H9 (cell line): ENCODE data around the gene BAG5. TPM values are rescaled to one million over a fixed set of nuclear protein-coding genes. Genes with fewer than 3 reads are reported as not detected.

Experiments
- DNase-seq: peaks from one replicate; pipeline ENCODE4 v3.0.0-alpha.2; 2017
- H2AFZ ChIP-seq: one replicate; pipeline ENCODE4 v1.6.1; 2013; ENCODE audit warnings: mild to moderate bottlenecking, low read length, control low read depth, moderate library complexity
- H2AK5ac ChIP-seq: 2 replicates; pipeline ENCODE4 v1.6.1; 2013; ENCODE audit warnings: low read length, control low read depth, mixed read lengths; ENCODE audit not compliant: insufficient read length
- H2BK120ac ChIP-seq: one replicate; pipeline ENCODE4 v1.6.1; 2013; ENCODE audit warnings: low read depth, mild to moderate bottlenecking, low read length, control low read depth, inconsistent platforms; ENCODE audit not compliant: poor library complexity, severe bottlenecking
- H2BK12ac ChIP-seq: 2 replicates; pipeline ENCODE4 v1.6.1; 2013; ENCODE audit warnings: low read length, control low read depth, mixed read lengths, low read depth; ENCODE audit not compliant: insufficient read length
- H2BK15ac ChIP-seq: 2 replicates; pipeline ENCODE4 v1.6.1; 2013; ENCODE audit warnings: low read depth, low read length, control low read depth
- H2BK20ac ChIP-seq: one replicate; pipeline ENCODE4 v1.6.1; 2013; ENCODE audit warnings: low read depth, mild to moderate bottlenecking, low read length, control low read depth, inconsistent platforms; ENCODE audit not compliant: poor library complexity, severe bottlenecking
- H2BK5ac ChIP-seq: 2 replicates; pipeline ENCODE4 v1.6.1; 2013; ENCODE audit warnings: low read length, control low read depth, mixed read lengths; ENCODE audit not compliant: insufficient read length
- H3K14ac ChIP-seq: 2 replicates; pipeline ENCODE4 v1.6.1; 2013; ENCODE audit warnings: low read length, control low read depth; ENCODE audit not compliant: insufficient read depth
- H3K18ac ChIP-seq: 2 replicates; pipeline ENCODE4 v1.6.1; 2013; ENCODE audit warnings: low read depth, mild to moderate bottlenecking, mixed read lengths, low read length, control low read depth; ENCODE audit not compliant: insufficient read length
- H3K23ac ChIP-seq: 2 replicates; pipeline ENCODE4 v1.6.1; 2013; ENCODE audit warnings: low read length, control low read depth, mixed read lengths, low read depth; ENCODE audit not compliant: insufficient read length
- H3K23me2 ChIP-seq: 2 replicates; pipeline ENCODE4 v1.6.1; 2013; ENCODE audit warnings: low read depth, mild to moderate bottlenecking, mixed read lengths, low read length, control low read depth; ENCODE audit not compliant: insufficient read length, poor library complexity, severe bottlenecking
- H3K27ac ChIP-seq: 2 replicates; pipeline ENCODE4 v1.5.1; 2013; ENCODE audit warnings: low read length, control low read depth, mixed read lengths, low read depth; ENCODE audit not compliant: insufficient read length
- H3K27me3 ChIP-seq: 2 replicates; pipeline ENCODE4 v1.6.1; 2013; ENCODE audit warnings: low read length, control low read depth, inconsistent platforms; ENCODE audit not compliant: insufficient read depth
- H3K4ac ChIP-seq: 2 replicates; pipeline ENCODE4 v1.6.1; 2013; ENCODE audit warnings: low read depth, mild to moderate bottlenecking, control low read depth, inconsistent platforms, low read length, moderate library complexity
- H3K4me1 ChIP-seq: 2 replicates; pipeline ENCODE4 v1.6.1; 2013; ENCODE audit warnings: low read length, control low read depth, inconsistent platforms; ENCODE audit not compliant: insufficient read depth
- H3K4me2 ChIP-seq: 2 replicates; pipeline ENCODE4 v1.6.1; 2013; ENCODE audit warnings: low read length, control low read depth, mixed read lengths; ENCODE audit not compliant: insufficient read length, insufficient read depth
- H3K56ac ChIP-seq: 2 replicates; pipeline ENCODE4 v1.6.1; 2013; ENCODE audit warnings: low read depth, mild to moderate bottlenecking, mixed read lengths, low read length, control low read depth; ENCODE audit not compliant: insufficient read length
- H3K79me1 ChIP-seq: 2 replicates; pipeline ENCODE4 v1.6.1; 2013; ENCODE audit warnings: low read depth, mild to moderate bottlenecking, moderate library complexity, low read length, control low read depth, inconsistent platforms; ENCODE audit not compliant: insufficient read depth, poor library complexity, severe bottlenecking
- H3K79me2 ChIP-seq: 2 replicates; pipeline ENCODE4 v1.6.1; 2013; ENCODE audit warnings: low read length, control low read depth, inconsistent platforms; ENCODE audit not compliant: insufficient read depth
- H3K9ac ChIP-seq: 2 replicates; pipeline ENCODE4 v1.6.1; 2013; ENCODE audit warnings: low read length, control low read depth, mixed read lengths; ENCODE audit not compliant: insufficient read length; ENCODE audit errors: extremely low read depth
- H3K9me3 ChIP-seq: one replicate; pipeline ENCODE4 v1.6.1; 2013; ENCODE audit warnings: low read depth, low read length, inconsistent platforms; ENCODE audit not compliant: control insufficient read depth
- H3T11ph ChIP-seq: one replicate; pipeline ENCODE4 v1.6.1; 2013; ENCODE audit warnings: mild to moderate bottlenecking, low read length, control low read depth, inconsistent platforms
- H4K20me1 ChIP-seq: one replicate; pipeline ENCODE4 v1.6.1; 2013; ENCODE audit not compliant: control insufficient read depth, insufficient read length, insufficient read depth
- H4K5ac ChIP-seq: 2 replicates; pipeline ENCODE4 v1.6.1; 2013; ENCODE audit warnings: low read depth, mild to moderate bottlenecking, mixed read lengths, low read length, control low read depth; ENCODE audit not compliant: insufficient read length
- H4K8ac ChIP-seq: replicated peaks from 2 replicates; pipeline ENCODE4 v1.6.1; 2013; ENCODE audit warnings: low read length, control low read depth, mixed read lengths, low read depth; ENCODE audit not compliant: insufficient read length
- H4K91ac ChIP-seq: 2 replicates; pipeline ENCODE4 v1.6.1; 2013; ENCODE audit warnings: low read depth, mild to moderate bottlenecking, moderate library complexity, mixed read lengths, low read length, control low read depth; ENCODE audit not compliant: insufficient read length
- H3K27ac Mint-ChIP-seq, 3 experiments: 2 replicates in 2 of 3; 3 replicates in 1 of 3; pipeline ENCODE4 v1.8.0; 2020 to 2021; ENCODE audit warnings: mixed read lengths in 3 of 3, mild to moderate bottlenecking in 1 of 3, moderate library complexity in 1 of 3
- H3K27me3 Mint-ChIP-seq: 2 replicates; pipeline ENCODE4 v1.8.0; 2021; ENCODE audit warnings: low read depth, mild to moderate bottlenecking, moderate library complexity, mixed read lengths
- H3K36me3 Mint-ChIP-seq, 3 experiments: 2 replicates in 2 of 3; 3 replicates in 1 of 3; pipeline ENCODE4 v1.8.0; 2020 to 2021; ENCODE audit warnings: low read depth in 3 of 3, mixed read lengths in 3 of 3; ENCODE audit not compliant: insufficient read depth in 1 of 3
- H3K4me1 Mint-ChIP-seq, 2 experiments: 2 replicates each; pipeline ENCODE4 v1.8.0; 2020; ENCODE audit warnings: mixed read lengths in 2 of 2
- H3K4me3 Mint-ChIP-seq, 2 experiments: 2 replicates in 1 of 2; 3 replicates in 1 of 2; pipeline ENCODE4 v1.8.0; 2020 to 2021; ENCODE audit warnings: mild to moderate bottlenecking in 2 of 2, mixed read lengths in 2 of 2, moderate library complexity in 1 of 2
- H3K9me3 Mint-ChIP-seq, 2 experiments: 2 replicates in 1 of 2; 3 replicates in 1 of 2; pipeline ENCODE4 v1.8.0; 2020; ENCODE audit warnings: mild to moderate bottlenecking in 2 of 2, mixed read lengths in 2 of 2, moderate library complexity in 1 of 2
- CTCF ChIP-seq: fragments of 200-600 bp; sonication (generic); conservative IDR thresholded peaks from 3 replicates; pipeline ENCODE4 v1.8.0; 2021; ENCODE audit warnings: antibody characterized with exemption, mild to moderate bottlenecking
- WGBS: extraction: QIAGEN DNeasy Blood & Tissue Kit; methylation state at CpG from one replicate; pipeline ENCODE4 v1.1.7; 2013; ENCODE audit warnings: missing lambda C conversion rate, low lambda C conversion rate, mixed read lengths; ENCODE audit not compliant: insufficient read length; ENCODE audit errors: extremely low coverage; 5-methylcytosine and 5-hydroxymethylcytosine counted together
- total RNA-seq: library from RNA; stranded (reverse); gene quantifications from 2 replicates; pipeline ENCODE4 v1.2.1, GENCODE V29; 2021

The BAG5 gene
- total RNA-seq, 1 experiment from 2014 or later: 38.0 TPM

GRCh38 chr14:103540821-103541708, 21.4 kb downstream of the BAG5 start:
- H3K27ac ChIP-seq: no peak overlapping the region
- no peak overlapping the region for H3K56ac ChIP-seq
- no peak overlapping the region for H2BK5ac ChIP-seq
- WGBS: no CpG with 5 or more reads among the region's 17 CpGs
- no peak overlapping the region for H4K8ac ChIP-seq
- peak overlapping the region; percentile 53; the same call in 1 of the 2 replicates for H3K14ac ChIP-seq
- no peaks in the 10 kb centered on the region for H3K79me1 ChIP-seq
- H3K4me2 ChIP-seq: no peak overlapping the region
- Mint-ChIP-seq H3K27ac (no peak overlapping the region), H3K27me3 (peaks cover 15% of the 10 kb centered on the region), H3K36me3 (peaks cover 0 to 2% (median 0%) of the 10 kb centered on the region in 3 experiments; a peak in 1 of 7 replicates), H3K4me1 (peaks cover 12 to 26% of the 10 kb centered on the region in 2 experiments), H3K9me3 (no peaks in the 10 kb centered on the region), H3K4me3 (no peak overlapping the region)
- H3K27me3 ChIP-seq: no peaks in the 10 kb centered on the region
- no peak overlapping the region for H2BK15ac ChIP-seq
- H3K9ac ChIP-seq: no peak overlapping the region
- peak overlapping the region; percentile 63 for H4K91ac ChIP-seq
- H2AK5ac ChIP-seq: no peak overlapping the region
- H4K20me1 ChIP-seq: no peaks in the 10 kb centered on the region
- H2BK12ac ChIP-seq: no peak overlapping the region
- no peak for TF ChIP-seq CTCF
- H3K18ac ChIP-seq: peak overlapping the region; percentile 36
- no peak overlapping the region for H3K23ac ChIP-seq
- H3T11ph ChIP-seq: no peak overlapping the region
- no peaks in the 10 kb centered on the region; the same call in 1 of the 2 replicates for H3K4me1 ChIP-seq
- no peak overlapping the region for H2BK20ac ChIP-seq
- H2AFZ ChIP-seq: no peak overlapping the region
- no peak for DNase-seq
- no peak overlapping the region for H2BK120ac ChIP-seq
- no peaks in the 10 kb centered on the region for H3K79me2 ChIP-seq
- H3K9me3 ChIP-seq: no peaks in the 10 kb centered on the region
- H4K5ac ChIP-seq: no peak overlapping the region
- peaks cover 4% of the 10 kb centered on the region for H3K23me2 ChIP-seq
- H3K4ac ChIP-seq: no peak overlapping the region
